Transverse colon (tissue), 4 donors: ENCODE data around the gene MMRN2. TPM values are rescaled to one million over a fixed set of nuclear protein-coding genes. Genes with fewer than 3 reads are reported as not detected.

ENCODE experiments used
- DNase-seq: peaks from one replicate; pipeline ENCODE4 v3.0.0-alpha.2; 2019
- H3K27ac ChIP-seq, 4 donors: fragments of 200-600 bp; sonication (generic); 2 replicates each; pipeline ENCODE4 v1.5.1; 2016 to 2018; ENCODE audit warnings: inconsistent platforms in 4 of 4
- H3K27me3 ChIP-seq: fragments of 200-600 bp; sonication (generic); 2 replicates; pipeline ENCODE4 v1.5.1; 2017; ENCODE audit warnings: inconsistent platforms
- H3K36me3 ChIP-seq, 4 donors: fragments of 200-600 bp; sonication (generic); 2 replicates each; pipeline ENCODE4 v1.5.1; 2017 to 2019; ENCODE audit warnings: inconsistent platforms in 4 of 4
- H3K4me1 ChIP-seq, 4 donors: fragments of 200-600 bp; sonication (generic); 2 replicates each; pipeline ENCODE4 v1.5.1; 2017 to 2020; ENCODE audit warnings: inconsistent platforms in 4 of 4
- H3K4me3 ChIP-seq, 4 donors: fragments of 200-600 bp; sonication (generic); 1 replicate in 1 of 4; 2 replicates in 3 of 4; pipeline versions ENCODE4 v1.5.1 to v1.6.1; 2017 to 2019; ENCODE audit warnings: inconsistent platforms in 4 of 4
- H3K9me3 ChIP-seq, 2 donors: fragments of 200-600 bp; sonication (generic); 2 replicates each; pipeline ENCODE4 v1.5.1; 2017 to 2019; ENCODE audit warnings: inconsistent platforms in 2 of 2
- CTCF ChIP-seq, 5 experiments: fragments of 200-600 bp in 3 of 5; fragments of 450-650 bp in 2 of 5; sonication (generic) in 3 of 5; IDR thresholded peaks; 1 replicate in 2 of 5; 2 replicates in 3 of 5; pipeline ENCODE4 v1.5.1; 2016 to 2017; ENCODE audit warnings: antibody characterized with exemption in 5 of 5, inconsistent platforms in 3 of 5, mild to moderate bottlenecking in 2 of 5, moderate library complexity in 1 of 5
- EP300 ChIP-seq: sonication (generic); formaldehyde crosslinking; IDR thresholded peaks from one replicate; pipeline ENCODE4 v1.6.1; 2017; ENCODE audit warnings: antibody characterized with exemption, low read depth
- POLR2A ChIP-seq: fragments of 450-650 bp; IDR thresholded peaks from one replicate; pipeline ENCODE4 v1.6.1; 2016; ENCODE audit warnings: antibody characterized with exemption, mild to moderate bottlenecking, moderate library complexity
- POLR2AphosphoS5 ChIP-seq, 3 donors: sonication (generic); formaldehyde crosslinking; IDR thresholded peaks; one replicate each; pipeline ENCODE4 v1.6.1; 2016; ENCODE audit warnings: antibody characterized with exemption in 3 of 3
- WGBS, 2 donors: methylation state at CpG; one replicate each; pipeline ENCODE4 v1.1.5; 2018; ENCODE audit warnings: low coverage in 1 of 2; 5-methylcytosine and 5-hydroxymethylcytosine counted together
- in situ Hi-C, 4 donors: fragments of 200-750 bp; cut with MboI; loops; one replicate each; pipeline versions ENCODE4 v1.15.0 to v1.15.1; 2017; ENCODE audit warnings: low sequenced_read_pairs in 3 of 4, low pct_ligation_motif_present in 1 of 4, low pct_unique_long_range_greater_than_20kb in 1 of 4
- intact Hi-C: fragments of 100-400 bp; cut with DNase I; formaldehyde crosslinking; loops from one replicate; pipeline ENCODE4 v1.15.1; 2023; ENCODE audit warnings: low total_unique reads
- total RNA-seq, 4 donors: library from RNA; depleted of rRNA; stranded (reverse); fragments of >200 nt; gene quantifications; one replicate each; pipeline ENCODE4 v1.1.0, GENCODE V29; 2016

Gene MMRN2
- total RNA-seq, 4 donors from 2014 or later, result 1.1 to 25.3 (median 8.1) TPM

GRCh38 chr10:86958901-86959736 lies 1.7 kb upstream of the MMRN2 start:
- intact Hi-C loops (no loop called here), in situ Hi-C loops (no loop called here)
- Histone ChIP-seq H3K4me1 (peaks cover 0 to 26% (median 9%) of the 10 kb centered on the region in 4 donors), H3K4me3 (peak overlapping the region in 1 of 4 donors; percentile 2), H3K9me3 (no peaks in the 10 kb centered on the region), H3K36me3 (no peaks in the 10 kb centered on the region), H3K27ac (peak overlapping the region; percentile 33 to 69 (median 46)), H3K27me3 (no peaks in the 10 kb centered on the region)
- WGBS, 2 donors, result 57% methylated on average over 14 of the region's 16 CpGs; no CpG with 5 or more reads in 1 of the 2 donors
- no peak for DNase-seq
- TF ChIP-seq POLR2AphosphoS5 (IDR thresholded peaks at IDR 0.05) (no peak), CTCF (IDR thresholded peaks at IDR 0.05) (no peak), POLR2A (no peak), EP300 (no peak)

GRCh38 chr10:86958116-86958900 lies 893 bp upstream of the MMRN2 start, which contains the start of gene SNCG:
SNCG (plus strand) TSS chr10:86958599; CDS start chr10:86958698, 99 bp downstream.
- no peak for DNase-seq

GRCh38 chr10:86956848-86957448 lies 467 bp downstream of the MMRN2 start:
- no peak for DNase-seq
- TF ChIP-seq POLR2A, result no peak
- no peak for TF ChIP-seq EP300
- TF ChIP-seq CTCF (IDR thresholded peaks at IDR 0.05), result no peak
- no peak for TF ChIP-seq POLR2AphosphoS5 (IDR thresholded peaks at IDR 0.05)
- Histone ChIP-seq H3K9me3 (peaks cover 0 to 5% of the 10 kb centered on the region in 2 donors), H3K4me3 (peak overlapping the region in 2 of 4 donors; percentile 4 to 5), H3K27ac (peak overlapping the region; percentile 43 to 69 (median 58)), H3K4me1 (peaks cover 0 to 31% (median 13%) of the 10 kb centered on the region in 4 donors), H3K36me3 (no peaks in the 10 kb centered on the region), H3K27me3 (no peaks in the 10 kb centered on the region)
- 80% methylated on average over 7 of the region's 7 CpGs; no CpG with 5 or more reads in 1 of the 2 donors for WGBS, 2 donors
- in situ Hi-C loops, result no loop called here
- intact Hi-C loops, result no loop called here

More at GRCh38 chr10:86958116-86958900, 893 bp upstream of the MMRN2 start, which contains the start of gene SNCG:
- H3K36me3 ChIP-seq, result no peaks in the 10 kb centered on the region
- TF ChIP-seq POLR2AphosphoS5 (IDR thresholded peaks at IDR 0.05) (no peak), EP300 (no peak), POLR2A (no peak)
- peak within 1 kb of the TSS in 1 of 4 donors; percentile 2 for H3K4me3 ChIP-seq
- H3K27me3 ChIP-seq, result no peaks in the 10 kb centered on the region
- H3K4me1 ChIP-seq, result peaks cover 0 to 31% (median 13%) of the 10 kb centered on the region in 4 donors
- intact Hi-C loops, result no loop called here
- in situ Hi-C loops, result no loop called here
- 45% methylated on average over 11 of the region's 22 CpGs; no CpG with 5 or more reads in 1 of the 2 donors for WGBS, 2 donors
- peak within 1 kb of the TSS; percentile 43 to 69 (median 58) for H3K27ac ChIP-seq
- H3K9me3 ChIP-seq, result no peaks in the 10 kb centered on the region

GRCh38 chr10:86956195-86956847 lies 1.1 kb downstream of the MMRN2 start:
- Histone ChIP-seq H3K4me3 (peak overlapping the region in 1 of 4 donors; percentile 4), H3K9me3 (peaks cover 0 to 6% of the 10 kb centered on the region in 2 donors), H3K36me3 (no peaks in the 10 kb centered on the region), H3K4me1 (peaks cover 0 to 31% (median 13%) of the 10 kb centered on the region in 4 donors), H3K27ac (peak overlapping the region; percentile 43 to 69 (median 58)), H3K27me3 (no peaks in the 10 kb centered on the region)
- no peak for DNase-seq
- in situ Hi-C loops, result no loop called here
- no peak for TF ChIP-seq EP300
- TF ChIP-seq POLR2A, result no peak
- no peak for TF ChIP-seq POLR2AphosphoS5 (IDR thresholded peaks at IDR 0.05)
- TF ChIP-seq CTCF (IDR thresholded peaks at IDR 0.05), result no peak
- 72% methylated on average over 7 of the region's 7 CpGs; no CpG with 5 or more reads in 1 of the 2 donors for WGBS, 2 donors
- intact Hi-C loops, result no loop called here
